IgD-negative memory B cell (primary cell): ENCODE data around the gene NUAK1. TPM values are rescaled to one million over a fixed set of nuclear protein-coding genes. Genes with fewer than 3 reads are reported as not detected.

Source experiments
- H3K27ac Mint-ChIP-seq, 3 donors: one replicate each; pipeline ENCODE4 v1.8.0; 2020 to 2022; ENCODE audit warnings: mild to moderate bottlenecking in 3 of 3, mixed read lengths in 3 of 3, moderate library complexity in 1 of 3
- H3K27me3 Mint-ChIP-seq: one replicate; pipeline ENCODE4 v1.8.0; 2021; ENCODE audit warnings: mixed read lengths
- H3K36me3 Mint-ChIP-seq: one replicate; pipeline ENCODE4 v1.8.0; 2020; ENCODE audit warnings: mild to moderate bottlenecking, mixed read lengths
- H3K4me1 Mint-ChIP-seq, 3 donors: one replicate each; pipeline ENCODE4 v1.8.0; 2020 to 2022; ENCODE audit warnings: mixed read lengths in 3 of 3, mild to moderate bottlenecking in 1 of 3
- H3K4me3 Mint-ChIP-seq, 4 donors: one replicate each; pipeline ENCODE4 v1.8.0; 2020 to 2022; ENCODE audit warnings: mild to moderate bottlenecking in 4 of 4, mixed read lengths in 4 of 4, moderate library complexity in 3 of 4
- H3K9me3 Mint-ChIP-seq, 3 donors: one replicate each; pipeline ENCODE4 v1.8.0; 2020 to 2021; ENCODE audit warnings: mixed read lengths in 3 of 3, mild to moderate bottlenecking in 1 of 3
- polyA plus RNA-seq: library from polyadenylated mRNA; unstranded; fragments of 300-500 nt; fragmentation: Illumina TruSeq; gene quantifications from one replicate; pipeline ENCODE4 v1.2.3, GENCODE V29; 2021

NUAK1 gene
- polyA plus RNA-seq, 1 donor from 2014 or later: not detected

GRCh38 chr12:106093246-106093645 lies 45.5 kb downstream of the NUAK1 start:
- no peak overlapping the region for H3K27ac Mint-ChIP-seq
- H3K27me3 Mint-ChIP-seq: peaks cover 6% of the 10 kb centered on the region
- no peaks in the 10 kb centered on the region for H3K9me3 Mint-ChIP-seq
- H3K36me3 Mint-ChIP-seq: no peaks in the 10 kb centered on the region
- H3K4me3 Mint-ChIP-seq: no peak overlapping the region
- no peaks in the 10 kb centered on the region for H3K4me1 Mint-ChIP-seq

GRCh38 chr12:106091446-106091820 lies 47.3 kb downstream of the NUAK1 start:
- H3K9me3 Mint-ChIP-seq: no peaks in the 10 kb centered on the region
- H3K4me1 Mint-ChIP-seq: peaks cover 0 to 1% (median 0%) of the 10 kb centered on the region in 3 donors
- no peaks in the 10 kb centered on the region for H3K36me3 Mint-ChIP-seq
- no peak overlapping the region for H3K27ac Mint-ChIP-seq
- no peak overlapping the region for H3K4me3 Mint-ChIP-seq
- peaks cover 11% of the 10 kb centered on the region for H3K27me3 Mint-ChIP-seq

GRCh38 chr12:106090591-106091445 lies 47.9 kb downstream of the NUAK1 start:
- peaks cover 13% of the 10 kb centered on the region for H3K27me3 Mint-ChIP-seq
- H3K27ac Mint-ChIP-seq: no peak overlapping the region
- H3K36me3 Mint-ChIP-seq: no peaks in the 10 kb centered on the region
- H3K9me3 Mint-ChIP-seq: no peaks in the 10 kb centered on the region
- H3K4me1 Mint-ChIP-seq: peaks cover 0 to 1% (median 0%) of the 10 kb centered on the region in 3 donors
- no peak overlapping the region for H3K4me3 Mint-ChIP-seq

GRCh38 chr12:106089935-106090334 lies 48.8 kb downstream of the NUAK1 start:
- Mint-ChIP-seq H3K9me3 (no peaks in the 10 kb centered on the region), H3K4me1 (peaks cover 0 to 1% (median 0%) of the 10 kb centered on the region in 3 donors), H3K36me3 (no peaks in the 10 kb centered on the region), H3K27ac (no peak overlapping the region), H3K27me3 (peaks cover 15% of the 10 kb centered on the region), H3K4me3 (peak overlapping the region in 1 of 4 donors; percentile 58)

GRCh38 chr12:106088811-106089485 lies 49.8 kb downstream of the NUAK1 start:
- H3K9me3 Mint-ChIP-seq: no peaks in the 10 kb centered on the region
- no peaks in the 10 kb centered on the region for H3K36me3 Mint-ChIP-seq
- H3K4me1 Mint-ChIP-seq: peaks cover 0 to 1% (median 0%) of the 10 kb centered on the region in 3 donors
- no peak overlapping the region for H3K4me3 Mint-ChIP-seq
- peaks cover 17% of the 10 kb centered on the region for H3K27me3 Mint-ChIP-seq
- H3K27ac Mint-ChIP-seq: no peak overlapping the region

- Mint-ChIP-seq H3K4me3 (no peak overlapping the region), H3K9me3 (no peaks in the 10 kb centered on the region), H3K27me3 (peaks cover 20% of the 10 kb centered on the region), H3K4me1 (peaks cover 0 to 1% (median 0%) of the 10 kb centered on the region in 3 donors), H3K36me3 (no peaks in the 10 kb centered on the region), H3K27ac (no peak overlapping the region)
Observed at GRCh38 chr12:106088246-106088808, 50.4 kb downstream of the NUAK1 start.

GRCh38 chr12:106086696-106087095 lies 52.1 kb downstream of the NUAK1 start:
- Mint-ChIP-seq H3K4me1 (peaks cover 0 to 1% (median 0%) of the 10 kb centered on the region in 3 donors), H3K27ac (no peak overlapping the region), H3K36me3 (no peaks in the 10 kb centered on the region), H3K9me3 (no peaks in the 10 kb centered on the region), H3K4me3 (no peak overlapping the region), H3K27me3 (peaks cover 24% of the 10 kb centered on the region)

GRCh38 chr12:106085213-106085612 lies 53.5 kb downstream of the NUAK1 start:
- H3K36me3 Mint-ChIP-seq: no peaks in the 10 kb centered on the region
- peaks cover 30% of the 10 kb centered on the region for H3K27me3 Mint-ChIP-seq
- H3K27ac Mint-ChIP-seq: no peak overlapping the region
- peaks cover 0 to 1% (median 0%) of the 10 kb centered on the region in 3 donors for H3K4me1 Mint-ChIP-seq
- H3K9me3 Mint-ChIP-seq: no peaks in the 10 kb centered on the region
- H3K4me3 Mint-ChIP-seq: no peak overlapping the region

GRCh38 chr12:106084759-106085158 lies 54.0 kb downstream of the NUAK1 start:
- no peaks in the 10 kb centered on the region for H3K36me3 Mint-ChIP-seq
- H3K4me3 Mint-ChIP-seq: no peak overlapping the region
- peaks cover 34% of the 10 kb centered on the region for H3K27me3 Mint-ChIP-seq
- H3K9me3 Mint-ChIP-seq: no peaks in the 10 kb centered on the region
- H3K4me1 Mint-ChIP-seq: peaks cover 0 to 1% (median 0%) of the 10 kb centered on the region in 3 donors
- H3K27ac Mint-ChIP-seq: no peak overlapping the region

GRCh38 chr12:106084014-106084671 lies 54.6 kb downstream of the NUAK1 start:
- Mint-ChIP-seq H3K27me3 (peaks cover 36% of the 10 kb centered on the region), H3K36me3 (no peaks in the 10 kb centered on the region), H3K4me1 (peaks cover 0 to 1% (median 0%) of the 10 kb centered on the region in 3 donors), H3K9me3 (no peaks in the 10 kb centered on the region), H3K4me3 (no peak overlapping the region), H3K27ac (no peak overlapping the region)

- no peaks in the 10 kb centered on the region for H3K9me3 Mint-ChIP-seq
- no peak overlapping the region for H3K27ac Mint-ChIP-seq
- no peaks in the 10 kb centered on the region for H3K36me3 Mint-ChIP-seq
- H3K4me3 Mint-ChIP-seq: no peak overlapping the region
- H3K27me3 Mint-ChIP-seq: peaks cover 36% of the 10 kb centered on the region
- H3K4me1 Mint-ChIP-seq: peaks cover 0 to 1% (median 0%) of the 10 kb centered on the region in 3 donors
Observed at GRCh38 chr12:106082216-106083175, 56.3 kb downstream of the NUAK1 start.

GRCh38 chr12:106081606-106082005 lies 57.1 kb downstream of the NUAK1 start:
- Mint-ChIP-seq H3K27ac (no peak overlapping the region), H3K9me3 (no peaks in the 10 kb centered on the region), H3K27me3 (peaks cover 35% of the 10 kb centered on the region), H3K36me3 (no peaks in the 10 kb centered on the region), H3K4me3 (no peak overlapping the region), H3K4me1 (no peaks in the 10 kb centered on the region)

GRCh38 chr12:106080791-106081170 lies 58.0 kb downstream of the NUAK1 start:
- Mint-ChIP-seq H3K4me3 (no peak overlapping the region), H3K9me3 (no peaks in the 10 kb centered on the region), H3K27me3 (peaks cover 34% of the 10 kb centered on the region)

More at GRCh38 chr12:106080791-106081170, 58.0 kb downstream of the NUAK1 start:
- Mint-ChIP-seq H3K4me1 (no peaks in the 10 kb centered on the region), H3K27ac (no peak overlapping the region), H3K36me3 (no peaks in the 10 kb centered on the region)
